ENCODE data around the gene ANKRD63. TPM values are rescaled to one million over a fixed set of nuclear protein-coding genes. Genes with fewer than 3 reads are reported as not detected.

Gene ANKRD63
- total and polyA plus RNA-seq, 2 of the 13 experiments (the other 11 are each of a cell fraction or from before 2014, with no cell fraction given), result not detected

- in situ Hi-C loops (cut with HindIII; ENCODE audit: extremely low pct_ligation_motif_present, low pct_unique_long_range_greater_than_20kb), result no loop called here
- no peaks in the 10 kb centered on the region for H4K20me1 ChIP-seq (ENCODE audit: insufficient read depth, low read length)
- ChIA-PET CTCF (ENCODE audit: low intra/inter-chr PET ratio, low total read pairs) (no interaction called here), POLR2A (no interaction called here)
- FAIRE-seq (no peak), ATAC-seq (no peak), DNase-seq (ENCODE audit: low spot score) (no peak)
- WGBS (ENCODE audit: low lambda C conversion rate), result 59% methylated on average over 6 of the region's 8 CpGs
- H2AFZ ChIP-seq (ENCODE audit: low read length), result no peak overlapping the region
- H3K27ac ChIP-seq (ENCODE audit: extremely low read length, insufficient read depth, low read length), result no peak overlapping the region
- intact Hi-C loops (cut with micrococcal nuclease; ENCODE audit: unreplicated experiment), result no loop called here
- H3K79me2 ChIP-seq (ENCODE audit: insufficient read depth, low read length), result no peaks in the 10 kb centered on the region
- H3K27me3 ChIP-seq (ENCODE audit: control insufficient read depth in 1 of 2, insufficient read depth in 2 of 2, low read length in 2 of 2), result peaks cover 0 to 51% of the 10 kb centered on the region in 2 experiments; a peak in 4 of 5 replicates
- H3K4me1 ChIP-seq (ENCODE audit: insufficient read depth, low read length), result peaks cover 28% of the 10 kb centered on the region
- H3K4me3 ChIP-seq (replicated peaks in 1 of 3; ENCODE audit: insufficient read depth in 1 of 3, low read depth in 2 of 3, low read length in 3 of 3), result no peak overlapping the region
- BruUV-seq (replicated peaks), result no TSS peak
- no peaks in the 10 kb centered on the region for H3K36me3 ChIP-seq (replicated peaks in 1 of 2; ENCODE audit: control insufficient read depth in 1 of 2, insufficient read depth in 2 of 2, low read length in 2 of 2)
- TF ChIP-seq FOXO4 (CRISPR knock-in tag; conservative IDR thresholded peaks at IDR 0.05) (no peak), TAF15 (IDR thresholded peaks at IDR 0.05; ENCODE audit: low read depth, low read length, poor library complexity, severe bottlenecking) (no peak), IKZF4 (CRISPR knock-in tag; IDR thresholded peaks at IDR 0.05; ENCODE audit: borderline replicate concordance, low read depth, not compliant biosample characterization) (no peak), ZNF329 (CRISPR knock-in tag; IDR thresholded peaks at IDR 0.05; ENCODE audit: low read depth) (no peak), MLX (CRISPR knock-in tag; IDR thresholded peaks at IDR 0.05) (no peak), ZNF292 (CRISPR knock-in tag; IDR thresholded peaks at IDR 0.05; ENCODE audit: borderline replicate concordance, low read depth) (no peak), ZNF670 (CRISPR knock-in tag; IDR thresholded peaks at IDR 0.05; ENCODE audit: borderline replicate concordance) (no peak), SMARCE1 (IDR thresholded peaks at IDR 0.05; ENCODE audit: borderline replicate concordance) (no peak), ZNF609 (CRISPR knock-in tag; IDR thresholded peaks at IDR 0.05; ENCODE audit: borderline replicate concordance) (no peak), PCBP1 (IDR thresholded peaks at IDR 0.05; ENCODE audit: borderline replicate concordance, low read depth, low read length) (no peak), ONECUT2 (CRISPR knock-in tag; IDR thresholded peaks at IDR 0.05) (no peak), ZFX (CRISPR knock-in tag; IDR thresholded peaks at IDR 0.05; ENCODE audit: low read depth) (no peak), XRCC5 (optimal IDR thresholded peaks at IDR 0.05; ENCODE audit: low read length) (no peak), HOXA3 (CRISPR knock-in tag; IDR thresholded peaks at IDR 0.05) (no peak), ZNF891 (CRISPR knock-in tag; IDR thresholded peaks at IDR 0.05) (no peak)
- TF ChIP-seq, protein P1, sequence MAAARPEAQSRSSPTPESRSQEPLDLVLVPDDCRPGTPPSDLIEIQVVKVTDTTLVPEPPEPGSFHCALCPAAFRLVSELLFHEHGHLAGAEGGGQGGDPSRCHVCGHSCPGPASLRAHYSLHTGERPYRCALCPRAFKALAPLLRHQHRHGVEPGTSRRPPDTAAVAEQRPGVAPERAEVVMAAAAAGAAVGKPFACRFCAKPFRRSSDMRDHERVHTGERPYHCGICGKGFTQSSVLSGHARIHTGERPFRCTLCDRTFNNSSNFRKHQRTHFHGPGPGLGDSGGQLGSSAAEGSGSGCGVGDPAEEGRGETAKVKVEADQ (CRISPR knock-in tag; IDR thresholded peaks at IDR 0.05; ENCODE audit: borderline replicate concordance), result no peak
- no peak overlapping the region for H3K9ac ChIP-seq (ENCODE audit: insufficient read depth, low read depth, low read length)
- no peak overlapping the region for H3K4me2 ChIP-seq (ENCODE audit: low read depth, low read length)
- H3K9me3 ChIP-seq (ENCODE audit: low read length), result no peaks in the 10 kb centered on the region
These were observed 36.2 kb downstream of the ANKRD63 start for GRCh38 chr15:40246496-40247280.
